GM18507 (cell line): ENCODE data around the gene OR10H3.
"Not testable (repeated sequence)": the region's sequence is repeated elsewhere in the genome, so short reads cannot be mapped to it uniquely, and the experiment has no call there.

Experiments used
- DNase-seq: peaks from one replicate; pipeline ENCODE4 v3.0.0; 2011; ENCODE audit warnings: low read depth; ENCODE audit not compliant: insufficient read length; ENCODE audit errors: extremely low spot score
- FAIRE-seq: peaks from 2 replicates; lab custom pipeline; 2011; peaks lifted over from hg19 to GRCh38; lab: Jason Lieb, UNC

OR10H3 gene

GRCh38 chr19:15737722-15738121 is at the start of gene OR10H3:
TSS of gene OR10H3 (plus strand) at chr19:15737985. CDS start at chr19:15741393, 3,408 bp downstream.
- DNase-seq (no peak), FAIRE-seq (no peak)

- DNase-seq, result no peak
- FAIRE-seq, result no peak
Observed at GRCh38 chr19:15696654-15697194, 41.1 kb upstream of the OR10H3 start.

- DNase-seq (no peak), FAIRE-seq (no peak)
Observed at GRCh38 chr19:15701757-15702533, 35.8 kb upstream of the OR10H3 start.

GRCh38 chr19:15702534-15702930 is 35.3 kb upstream of the OR10H3 start:
- FAIRE-seq (no peak), DNase-seq (no peak)

GRCh38 chr19:15714638-15715037 is 23.1 kb upstream of the OR10H3 start:
- FAIRE-seq, result no peak
- no peak for DNase-seq

- FAIRE-seq (no peak), DNase-seq (no peak)
Observed at GRCh38 chr19:15715642-15716041, 22.1 kb upstream of the OR10H3 start.

GRCh38 chr19:15717809-15718208 is 20.0 kb upstream of the OR10H3 start:
- FAIRE-seq (no peak), DNase-seq (no peak)

GRCh38 chr19:15721268-15721667 is 16.5 kb upstream of the OR10H3 start:
- no peak for FAIRE-seq

GRCh38 chr19:15722956-15723355 is 14.8 kb upstream of the OR10H3 start:
- DNase-seq (no peak), FAIRE-seq (no peak)

More at GRCh38 chr19:15721268-15721667, 16.5 kb upstream of the OR10H3 start:
- DNase-seq, result no peak

- FAIRE-seq, result no peak
- DNase-seq, result no peak
Observed at GRCh38 chr19:15727724-15728123, 10.1 kb upstream of the OR10H3 start, which contains the start of gene OR10H2. TSS of gene OR10H2 (plus strand) at chr19:15728024. CDS start at chr19:15728044, 20 bp downstream.

- FAIRE-seq (no peak), DNase-seq (no peak)
Observed at GRCh38 chr19:15730538-15730937, 7.2 kb upstream of the OR10H3 start.

GRCh38 chr19:15732388-15732787 is 5.4 kb upstream of the OR10H3 start:
- DNase-seq, result no peak
- no peak for FAIRE-seq

- FAIRE-seq (no peak), DNase-seq (no peak)
Observed at GRCh38 chr19:15733895-15734294, 3.9 kb upstream of the OR10H3 start.

- DNase-seq, result no peak
- FAIRE-seq, result no peak
Observed at GRCh38 chr19:15740785-15741184, 3.0 kb downstream of the OR10H3 start.

- DNase-seq (no peak), FAIRE-seq (no peak)
Observed at GRCh38 chr19:15748239-15748638, 10.5 kb downstream of the OR10H3 start.

GRCh38 chr19:15758379-15758778 is 20.6 kb downstream of the OR10H3 start:
- DNase-seq (no peak), FAIRE-seq (no peak)

GRCh38 chr19:15759962-15760565 is 22.3 kb downstream of the OR10H3 start:
- DNase-seq, result no peak
- FAIRE-seq, result no peak

- DNase-seq (no peak), FAIRE-seq (no peak)
Observed at GRCh38 chr19:15769586-15769985, 31.8 kb downstream of the OR10H3 start.

- not testable (repeated sequence) for FAIRE-seq
Observed at GRCh38 chr19:15774159-15774558, 36.4 kb downstream of the OR10H3 start.

GRCh38 chr19:15775249-15775648 is 37.5 kb downstream of the OR10H3 start:
- DNase-seq, result no peak
- no peak for FAIRE-seq

More at GRCh38 chr19:15774159-15774558, 36.4 kb downstream of the OR10H3 start:
- not testable (repeated sequence) for DNase-seq

GRCh38 chr19:15776264-15776663 is 38.5 kb downstream of the OR10H3 start:
- DNase-seq, result no peak
- no peak for FAIRE-seq
